ENCODE data around the gene PHYHD1.

DNA sequence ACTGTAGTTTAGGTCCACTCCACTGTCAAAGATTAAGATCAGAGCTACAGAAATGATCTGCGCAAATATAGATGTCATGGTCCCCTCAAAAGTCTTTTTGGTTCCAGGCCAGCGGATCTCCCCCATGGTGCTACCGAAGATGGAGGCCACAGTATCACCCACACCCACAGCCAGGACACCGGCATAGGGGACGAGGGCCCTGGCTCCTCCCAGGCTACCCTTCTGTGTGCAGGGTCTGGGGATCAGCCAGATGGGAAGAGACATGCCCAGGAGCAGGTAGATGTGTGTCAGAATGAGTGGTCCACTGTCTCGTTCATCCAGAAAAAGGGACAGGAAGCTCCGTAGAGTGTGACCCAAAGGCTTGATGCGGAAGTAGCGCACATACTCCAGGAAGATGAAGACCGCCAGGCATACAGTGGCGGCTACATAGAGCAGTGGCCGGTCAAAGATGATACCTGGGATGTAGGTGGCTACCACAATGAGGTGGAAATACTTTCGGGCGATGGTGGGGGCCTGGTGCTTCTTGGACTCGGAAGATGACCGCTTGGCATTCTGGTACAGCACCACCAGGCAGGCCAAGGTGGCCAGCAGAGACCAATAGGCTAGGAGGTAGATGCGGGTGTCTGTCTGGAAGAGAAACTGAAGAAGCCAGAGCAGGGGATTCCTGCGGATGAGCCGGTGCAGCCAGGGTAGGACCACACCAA is 25.2 kb downstream of the PHYHD1 start:
- TF ChIP-seq, protein P1, sequence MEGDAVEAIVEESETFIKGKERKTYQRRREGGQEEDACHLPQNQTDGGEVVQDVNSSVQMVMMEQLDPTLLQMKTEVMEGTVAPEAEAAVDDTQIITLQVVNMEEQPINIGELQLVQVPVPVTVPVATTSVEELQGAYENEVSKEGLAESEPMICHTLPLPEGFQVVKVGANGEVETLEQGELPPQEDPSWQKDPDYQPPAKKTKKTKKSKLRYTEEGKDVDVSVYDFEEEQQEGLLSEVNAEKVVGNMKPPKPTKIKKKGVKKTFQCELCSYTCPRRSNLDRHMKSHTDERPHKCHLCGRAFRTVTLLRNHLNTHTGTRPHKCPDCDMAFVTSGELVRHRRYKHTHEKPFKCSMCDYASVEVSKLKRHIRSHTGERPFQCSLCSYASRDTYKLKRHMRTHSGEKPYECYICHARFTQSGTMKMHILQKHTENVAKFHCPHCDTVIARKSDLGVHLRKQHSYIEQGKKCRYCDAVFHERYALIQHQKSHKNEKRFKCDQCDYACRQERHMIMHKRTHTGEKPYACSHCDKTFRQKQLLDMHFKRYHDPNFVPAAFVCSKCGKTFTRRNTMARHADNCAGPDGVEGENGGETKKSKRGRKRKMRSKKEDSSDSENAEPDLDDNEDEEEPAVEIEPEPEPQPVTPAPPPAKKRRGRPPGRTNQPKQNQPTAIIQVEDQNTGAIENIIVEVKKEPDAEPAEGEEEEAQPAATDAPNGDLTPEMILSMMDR (IDR thresholded peaks at IDR 0.05; ENCODE audit: extremely low read depth in 1 of 2, insufficient read depth in 1 of 2, low read depth in 1 of 2, low read length in 2 of 2): no peak
- TF ChIP-seq POLR2AphosphoS5 (IDR thresholded peaks at IDR 0.05; ENCODE audit: insufficient read depth, low read depth, low read length) (no peak), POLR2A (IDR thresholded peaks at IDR 0.05; ENCODE audit: low read depth, low read length) (no peak), EZH2 (IDR thresholded peaks at IDR 0.05; ENCODE audit: borderline replicate concordance, low read depth, low read length, severe bottlenecking) (no peak), MYC (IDR thresholded peaks at IDR 0.05; ENCODE audit: low read depth, low read length) (no peak), FOS (IDR thresholded peaks at IDR 0.05; ENCODE audit: borderline replicate concordance, insufficient read depth, low read length) (no peak), GATA2 (IDR thresholded peaks at IDR 0.05; ENCODE audit: insufficient read depth, insufficient read length, low read depth, low read length) (no peak)
- TF ChIP-seq, protein P2, sequence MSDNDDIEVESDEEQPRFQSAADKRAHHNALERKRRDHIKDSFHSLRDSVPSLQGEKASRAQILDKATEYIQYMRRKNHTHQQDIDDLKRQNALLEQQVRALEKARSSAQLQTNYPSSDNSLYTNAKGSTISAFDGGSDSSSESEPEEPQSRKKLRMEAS (IDR thresholded peaks at IDR 0.05; ENCODE audit: insufficient read depth, insufficient read length): no peak
